HuH-7 (cell line): ENCODE data around the gene PSME2.

ENCODE experiments used
- DNase-seq: peaks from one replicate; pipeline ENCODE4 v3.0.0; 2011; ENCODE audit warnings: low spot score

PSME2 gene

GRCh38 chr14:24146453-24146977 lies at the start of gene PSME2:
Gene PSME2, minus strand, starts transcription at chr14:24146610. Its CDS starts 29 bp downstream, at chr14:24146581.
- peak; percentile 96 for DNase-seq

GRCh38 chr14:24195186-24196070 lies 49.0 kb upstream of the PSME2 start, which contains the start of gene TM9SF1:
Gene TM9SF1, minus strand, starts transcription at chr14:24195441. Its CDS starts 422 bp downstream, at chr14:24195019.
- DNase-seq = peak; percentile 93

GRCh38 chr14:24194873-24195185 lies 48.4 kb upstream of the PSME2 start:
- DNase-seq = no peak

- DNase-seq = no peak
Observed at GRCh38 chr14:24194186-24194872, 47.9 kb upstream of the PSME2 start.

GRCh38 chr14:24192933-24193332 lies 46.5 kb upstream of the PSME2 start:
- no peak for DNase-seq

GRCh38 chr14:24190416-24190815 lies 44.0 kb upstream of the PSME2 start:
- no peak for DNase-seq

GRCh38 chr14:24189460-24189859 lies 43.0 kb upstream of the PSME2 start:
- no peak for DNase-seq

GRCh38 chr14:24189059-24189375 lies 42.6 kb upstream of the PSME2 start:
- no peak for DNase-seq

- peak; percentile 99 for DNase-seq
Observed at GRCh38 chr14:24188251-24189058, 42.0 kb upstream of the PSME2 start, which contains the start of gene IPO4. Gene IPO4, minus strand, starts transcription at chr14:24188816. Its CDS starts 29 bp downstream, at chr14:24188787.

- DNase-seq = no peak
Observed at GRCh38 chr14:24187539-24187915, 41.1 kb upstream of the PSME2 start.

GRCh38 chr14:24186831-24187538 lies 40.6 kb upstream of the PSME2 start:
- no peak for DNase-seq

GRCh38 chr14:24185741-24186140 lies 39.3 kb upstream of the PSME2 start:
- DNase-seq = no peak

GRCh38 chr14:24185026-24185425 lies 38.6 kb upstream of the PSME2 start:
- DNase-seq = no peak

- DNase-seq = no peak
Observed at GRCh38 chr14:24184104-24184970, 37.9 kb upstream of the PSME2 start.

GRCh38 chr14:24183014-24183481 lies 36.6 kb upstream of the PSME2 start:
- no peak for DNase-seq

GRCh38 chr14:24182110-24182882 lies 35.9 kb upstream of the PSME2 start:
- DNase-seq = no peak

GRCh38 chr14:24181371-24182077 lies 35.1 kb upstream of the PSME2 start:
- DNase-seq = no peak

GRCh38 chr14:24179961-24180796 lies 33.8 kb upstream of the PSME2 start:
- DNase-seq = no peak
